K562 (cell line): ENCODE results near the gene MAP4K1. TPM values are rescaled to one million over a fixed set of nuclear protein-coding genes. Genes with fewer than 3 reads are reported as not detected.

Source experiments
- ADNP ChIP-seq: fragments of 200-800 bp; sonication (Bioruptor generic); IDR thresholded peaks from 2 replicates; pipeline ENCODE4 v1.6.1; 2016; ENCODE audit warnings: missing genetic modification characterization, missing compliant biosample characterization
- AFF1 ChIP-seq, 2 experiments: fragments of 450-650 bp; IDR thresholded peaks; 2 replicates each; pipeline ENCODE4 v1.6.1; 2018; ENCODE audit warnings: mild to moderate bottlenecking in 2 of 2, low read depth in 1 of 2; ENCODE audit not compliant: partially characterized antibody in 2 of 2
- ATF3 ChIP-seq, 2 experiments: fragments of 450-650 bp in 1 of 2; sonication (generic) in 1 of 2; formaldehyde crosslinking in 1 of 2; IDR thresholded peaks in 1 of 2; conservative IDR thresholded peaks in 1 of 2; 2 replicates each; pipeline versions ENCODE4 v1.6.1 to v1.8.1; 2016 to 2023; ENCODE audit warnings: mild to moderate bottlenecking in 2 of 2, moderate library complexity in 2 of 2, inconsistent platforms in 1 of 2, missing genetic modification reagents in 1 of 2
- CREM ChIP-seq: IDR thresholded peaks from 2 replicates; pipeline ENCODE4 v1.6.1; 2014; ENCODE audit warnings: antibody characterized with exemption, low read depth
- DMBX1 ChIP-seq: fragments of 250-450 bp; sonication (Bioruptor Pico); IDR thresholded peaks from 2 replicates; pipeline ENCODE4 v1.8.0; 2022; ENCODE audit warnings: inconsistent platforms, mild to moderate bottlenecking, moderate library complexity, borderline replicate concordance
- E2F6 ChIP-seq, 2 experiments: IDR thresholded peaks; 2 replicates each; pipeline ENCODE4 v1.6.1; 2011; ENCODE audit warnings: borderline replicate concordance in 1 of 2, control low read depth in 1 of 2, low read depth in 1 of 2, low read length in 1 of 2, mild to moderate bottlenecking in 1 of 2, mixed read lengths in 1 of 2, moderate library complexity in 1 of 2; ENCODE audit not compliant: insufficient read depth in 1 of 2, insufficient read length in 1 of 2, poor library complexity in 1 of 2, severe bottlenecking in 1 of 2; ENCODE audit errors: extremely low read depth in 1 of 2
- FOXA3 ChIP-seq, 2 experiments: fragments of 450-650 bp in 1 of 2; sonication (generic) in 1 of 2; formaldehyde crosslinking; IDR thresholded peaks in 1 of 2; conservative IDR thresholded peaks in 1 of 2; 2 replicates each; pipeline versions ENCODE4 v1.4.0 to v1.8.0; 2020 to 2022; ENCODE audit warnings: mild to moderate bottlenecking in 2 of 2, missing genetic modification reagents in 1 of 2
- HMGN3 ChIP-seq: IDR thresholded peaks from 2 replicates; pipeline ENCODE4 v1.6.1; 2011; ENCODE audit warnings: borderline replicate concordance, low read depth, mild to moderate bottlenecking, mixed read lengths, low read length; ENCODE audit not compliant: insufficient read length; ENCODE audit errors: extremely low read depth
- HNRNPLL ChIP-seq: fragments of 200-400 bp; formaldehyde crosslinking; IDR thresholded peaks from 2 replicates; pipeline ENCODE4 v1.6.1; 2017; ENCODE audit warnings: low read length, low read depth, mild to moderate bottlenecking; ENCODE audit not compliant: poor library complexity, severe bottlenecking
- KAT7 ChIP-seq: sonication (generic); formaldehyde crosslinking; IDR thresholded peaks from 2 replicates; pipeline ENCODE4 v1.8.0; 2022; ENCODE audit warnings: missing genetic modification reagents, mild to moderate bottlenecking, borderline replicate concordance
- MAX ChIP-seq: sonication (generic); formaldehyde crosslinking; IDR thresholded peaks from 2 replicates; pipeline ENCODE4 v1.9.0; 2022; ENCODE audit warnings: mild to moderate bottlenecking, missing genetic modification reagents
- MTA1 ChIP-seq: fragments of 450-650 bp; IDR thresholded peaks from 2 replicates; pipeline ENCODE4 v1.6.1; 2017; ENCODE audit warnings: borderline replicate concordance
- PHB ChIP-seq: fragments of 250-450 bp; sonication (Bioruptor Pico); IDR thresholded peaks from 2 replicates; pipeline ENCODE4 v1.5.0; 2021
- STAT6 ChIP-seq: sonication (generic); formaldehyde crosslinking; IDR thresholded peaks from 2 replicates; pipeline ENCODE4 v1.8.1; 2023; ENCODE audit warnings: mild to moderate bottlenecking, missing genetic modification reagents
- YY1 ChIP-seq, 3 experiments: IDR thresholded peaks; 2 replicates each; pipeline ENCODE4 v1.6.1; 2011; ENCODE audit warnings: low read length in 2 of 3, mild to moderate bottlenecking in 2 of 3, moderate library complexity in 2 of 3, borderline replicate concordance in 1 of 3, control low read depth in 1 of 3, low read depth in 1 of 3; ENCODE audit not compliant: insufficient read depth in 3 of 3, insufficient replicate concordance in 2 of 3, control insufficient read depth in 1 of 3, insufficient read length in 1 of 3; ENCODE audit errors: extremely low read depth in 1 of 3
- polyA plus RNA-seq, 8 experiments: library from polyadenylated mRNA; depleted of rRNA in 4 of 8; stranded (reverse) in 5 of 8; unstranded in 3 of 8; fragments of >200 nt; fragmentation: Nextera tagmentation in 2 of 8; fragmentation: Illumina TruSeq in 1 of 8; extraction: Ambion mirVana in 2 of 8; extraction: Trizol in 1 of 8; gene quantifications; 2 replicates each; pipeline versions ENCODE4 v1.2.1 to v1.2.3, GENCODE V29; 2011 to 2014; ENCODE audit warnings: inconsistent platforms in 1 of 8, missing spikeins in 1 of 8
- total RNA-seq, 7 experiments: library from RNA; depleted of rRNA in 6 of 7; stranded (reverse); fragments of >200 nt in 6 of 7; fragmentation: Illumina TruSeq in 2 of 7; extraction: Trizol in 2 of 7; gene quantifications; 2 replicates each; pipeline versions ENCODE4 v1.2.1 to v1.2.3, GENCODE V29; 2011 to 2021; ENCODE audit warnings: low replicate concordance in 1 of 7

The MAP4K1 gene
- total and polyA plus RNA-seq, 9 of the 15 experiments (the other 6 are each of a cell fraction or from before 2014, with no cell fraction given) = 0.14 to 3.2 (median 0.73) TPM; not detected in 1

GRCh38 chr19:38557205-38557799 is 60.5 kb downstream of the MAP4K1 start (continued):
- TF ChIP-seq MAX (CRISPR knock-in tag) (peak; percentile 72), ADNP (tag) (no peak), AFF1 (IDR thresholded peaks at IDR 0.05; ENCODE audit: low read depth in 1 of 2, partially characterized antibody in 2 of 2) (no peak), MTA1 (peak; percentile 72; the same call in 1 of the 2 replicates), FOXA3 (CRISPR knock-in tag; conservative IDR thresholded peaks at IDR 0.05 in 1 of 2, IDR thresholded peaks at IDR 0.05 in 1 of 2) (no peak), HMGN3 (no peak), E2F6 (IDR thresholded peaks at IDR 0.05; ENCODE audit: borderline replicate concordance in 1 of 2, extremely low read depth in 1 of 2, insufficient read depth in 1 of 2, insufficient read length in 1 of 2, low read depth in 1 of 2, low read length in 1 of 2, poor library complexity in 1 of 2, severe bottlenecking in 1 of 2) (no peak), STAT6 (CRISPR knock-in tag) (0 out of 2 replicates have a peak, but pooled peaks have one; percentile 23), YY1 (IDR thresholded peaks at IDR 0.05; ENCODE audit: borderline replicate concordance in 1 of 3, control insufficient read depth in 1 of 3, extremely low read depth in 1 of 3, insufficient read depth in 3 of 3, insufficient read length in 1 of 3, insufficient replicate concordance in 2 of 3, low read depth in 1 of 3, low read length in 2 of 3) (no peak), CREM (peak; percentile 62), ATF3 (IDR thresholded peaks at IDR 0.05) (peak; percentile 79), ATF3 (CRISPR knock-in tag; conservative IDR thresholded peaks at IDR 0.05) (no peak), DMBX1 (CRISPR knock-in tag) (no peak), HNRNPLL (no peak), KAT7 (CRISPR knock-in tag) (0 out of 2 replicates have a peak, but pooled peaks have one; percentile 52), PHB (no peak)
